ENCODE data around the gene GTF2IRD1. TPM values are rescaled to one million over a fixed set of nuclear protein-coding genes. Genes with fewer than 3 reads are reported as not detected.

The GTF2IRD1 gene
- total RNA-seq, 1 experiment from 2014 or later = 42.9 TPM

- ChIA-PET POLR2A (no interaction called here), CTCF (interaction anchor here (1.2 kb wide), 1 partner anchor 15 kb away, joined by 4 read pairs; no protein-coding TSS in a partner anchor)
- H3K4me1 Mint-ChIP-seq = peaks cover 23% of the 10 kb centered on the region
- H3K27me3 Mint-ChIP-seq (ENCODE audit: low read depth) = no peaks in the 10 kb centered on the region
- no peak for DNase-seq (ENCODE audit: low spot score)
- H3K9me3 Mint-ChIP-seq = no peaks in the 10 kb centered on the region
- ATAC-seq = no peak
- no peak overlapping the region for H3K4me3 Mint-ChIP-seq
- TF ChIP-seq GTF2I (CRISPR knock-in tag; conservative IDR thresholded peaks at IDR 0.05) (peak; percentile 52; the same call in 1 of the 2 replicates), NR2C2 (CRISPR knock-in tag; IDR thresholded peaks at IDR 0.05) (no peak)
- H3K27ac Mint-ChIP-seq = no peak overlapping the region
- H3K36me3 Mint-ChIP-seq = no peaks in the 10 kb centered on the region
Observed at GRCh38 chr7:74582447-74583039, 128.8 kb downstream of the GTF2IRD1 start.

GRCh38 chr7:74583630-74584029 lies 129.9 kb downstream of the GTF2IRD1 start:
- no peak for TF ChIP-seq ZNF121 (CRISPR knock-in tag; IDR thresholded peaks at IDR 0.05)
- TF ChIP-seq, protein P1, sequence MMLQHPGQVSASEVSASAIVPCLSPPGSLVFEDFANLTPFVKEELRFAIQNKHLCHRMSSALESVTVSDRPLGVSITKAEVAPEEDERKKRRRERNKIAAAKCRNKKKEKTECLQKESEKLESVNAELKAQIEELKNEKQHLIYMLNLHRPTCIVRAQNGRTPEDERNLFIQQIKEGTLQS (CRISPR knock-in tag; conservative IDR thresholded peaks at IDR 0.05) = no peak
- no peak for TF ChIP-seq ZNF671 (CRISPR knock-in tag; IDR thresholded peaks at IDR 0.05)
- no peaks in the 10 kb centered on the region for H3K27me3 Mint-ChIP-seq (ENCODE audit: low read depth)
- H3K9me3 Mint-ChIP-seq = no peaks in the 10 kb centered on the region
- H3K27ac Mint-ChIP-seq = peak overlapping the region; percentile 84
- no peak overlapping the region for H3K4me3 Mint-ChIP-seq
- H3K36me3 Mint-ChIP-seq = no peaks in the 10 kb centered on the region
- POLR2A ChIA-PET = no interaction called here
- H3K4me1 Mint-ChIP-seq = peaks cover 29% of the 10 kb centered on the region
- CTCF ChIA-PET = interaction anchor here (0.6 to 1.2 kb wide), 3 partner anchors 17 to 326 kb away, joined by 3 to 4 read pairs (median 3); no protein-coding TSS in a partner anchor
- DNase-seq (ENCODE audit: low spot score) = no peak
- ATAC-seq = no peak

GRCh38 chr7:74584160-74584954 lies 130.7 kb downstream of the GTF2IRD1 start:
- Mint-ChIP-seq H3K27me3 (ENCODE audit: low read depth) (no peaks in the 10 kb centered on the region), H3K4me3 (no peak overlapping the region), H3K27ac (peak overlapping the region; percentile 84), H3K36me3 (no peaks in the 10 kb centered on the region), H3K9me3 (no peaks in the 10 kb centered on the region), H3K4me1 (peaks cover 29% of the 10 kb centered on the region)
- ChIA-PET CTCF (interaction anchor here (0.6 to 1.9 kb wide), 11 partner anchors 16 to 378 kb away, joined by 3 to 8 read pairs (median 4); no protein-coding TSS in a partner anchor), POLR2A (no interaction called here)
- ATAC-seq = no peak
- DNase-seq (ENCODE audit: low spot score) = no peak
- TF ChIP-seq ELF4 (CRISPR knock-in tag; IDR thresholded peaks at IDR 0.05; ENCODE audit: low read depth) (no peak), NFYB (CRISPR knock-in tag; conservative IDR thresholded peaks at IDR 0.05; ENCODE audit: low read depth) (no peak), STAT6 (CRISPR knock-in tag; conservative IDR thresholded peaks at IDR 0.05; ENCODE audit: low read depth) (no peak), ATF1 (CRISPR knock-in tag; IDR thresholded peaks at IDR 0.05) (no peak), ZBTB43 (CRISPR knock-in tag; IDR thresholded peaks at IDR 0.05) (no peak), GTF2I (CRISPR knock-in tag; conservative IDR thresholded peaks at IDR 0.05) (no peak), PRDM15 (CRISPR knock-in tag; IDR thresholded peaks at IDR 0.05) (no peak), SP1 (CRISPR knock-in tag; conservative IDR thresholded peaks at IDR 0.05) (no peak), ZNF416 (CRISPR knock-in tag; IDR thresholded peaks at IDR 0.05) (no peak)
- TF ChIP-seq, protein P2, sequence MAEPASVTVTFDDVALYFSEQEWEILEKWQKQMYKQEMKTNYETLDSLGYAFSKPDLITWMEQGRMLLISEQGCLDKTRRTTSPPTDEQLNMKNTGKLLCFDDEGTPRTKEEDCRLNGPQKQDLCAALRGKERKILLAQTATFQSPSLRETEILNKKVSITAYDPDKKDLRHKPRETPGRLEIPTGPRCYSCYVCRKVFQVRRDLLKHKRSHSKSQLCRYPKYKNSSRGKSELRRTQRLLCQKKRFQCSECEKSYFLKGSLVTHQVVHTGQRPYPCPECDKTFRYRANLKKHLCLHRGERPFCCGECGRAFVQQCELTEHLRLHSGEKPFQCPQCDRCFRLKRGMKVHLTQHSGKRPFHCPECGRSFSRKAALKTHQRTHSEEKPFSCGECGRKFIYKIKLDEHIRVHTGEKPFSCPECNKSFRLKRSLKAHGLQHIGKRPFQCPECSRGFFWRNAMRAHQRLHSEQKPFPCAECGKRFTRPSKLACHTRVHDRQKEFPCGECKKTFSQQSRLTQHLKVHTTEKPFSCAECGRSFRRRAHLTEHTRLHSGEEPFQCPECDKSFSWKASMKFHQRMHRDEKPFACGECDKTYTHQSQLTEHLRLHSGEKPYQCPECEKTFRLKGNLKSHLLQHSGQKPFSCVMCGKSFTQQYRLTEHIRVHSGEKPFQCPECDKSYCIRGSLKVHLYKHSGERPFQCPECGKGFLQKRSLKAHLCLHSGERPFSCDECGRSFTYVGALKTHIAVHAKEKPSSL (CRISPR knock-in tag; conservative IDR thresholded peaks at IDR 0.05) = no peak
- TF ChIP-seq, protein P3, sequence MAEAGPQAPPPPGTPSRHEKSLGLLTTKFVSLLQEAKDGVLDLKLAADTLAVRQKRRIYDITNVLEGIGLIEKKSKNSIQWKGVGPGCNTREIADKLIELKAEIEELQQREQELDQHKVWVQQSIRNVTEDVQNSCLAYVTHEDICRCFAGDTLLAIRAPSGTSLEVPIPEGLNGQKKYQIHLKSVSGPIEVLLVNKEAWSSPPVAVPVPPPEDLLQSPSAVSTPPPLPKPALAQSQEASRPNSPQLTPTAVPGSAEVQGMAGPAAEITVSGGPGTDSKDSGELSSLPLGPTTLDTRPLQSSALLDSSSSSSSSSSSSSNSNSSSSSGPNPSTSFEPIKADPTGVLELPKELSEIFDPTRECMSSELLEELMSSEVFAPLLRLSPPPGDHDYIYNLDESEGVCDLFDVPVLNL (CRISPR knock-in tag; IDR thresholded peaks at IDR 0.05; ENCODE audit: borderline replicate concordance, low read depth) = no peak
